Stimulated activated CD8-positive, alpha-beta memory T cell treated with anti-CD3 and anti-CD28 coated beads, Interleukin-7, amount 100 ng/mL, for 48 hours (primary cell): ENCODE results near the gene PLD4.

ENCODE experiments used
- DNase-seq, 2 donors: peaks; one replicate each; pipeline ENCODE4 v3.0.0-alpha.2; 2020; ENCODE audit warnings: low read depth in 1 of 2; ENCODE audit errors: extremely low read depth in 1 of 2

Gene PLD4

GRCh38 chr14:104953896-104954656 is 29.4 kb downstream of the PLD4 start:
- no peak for DNase-seq

DNA sequence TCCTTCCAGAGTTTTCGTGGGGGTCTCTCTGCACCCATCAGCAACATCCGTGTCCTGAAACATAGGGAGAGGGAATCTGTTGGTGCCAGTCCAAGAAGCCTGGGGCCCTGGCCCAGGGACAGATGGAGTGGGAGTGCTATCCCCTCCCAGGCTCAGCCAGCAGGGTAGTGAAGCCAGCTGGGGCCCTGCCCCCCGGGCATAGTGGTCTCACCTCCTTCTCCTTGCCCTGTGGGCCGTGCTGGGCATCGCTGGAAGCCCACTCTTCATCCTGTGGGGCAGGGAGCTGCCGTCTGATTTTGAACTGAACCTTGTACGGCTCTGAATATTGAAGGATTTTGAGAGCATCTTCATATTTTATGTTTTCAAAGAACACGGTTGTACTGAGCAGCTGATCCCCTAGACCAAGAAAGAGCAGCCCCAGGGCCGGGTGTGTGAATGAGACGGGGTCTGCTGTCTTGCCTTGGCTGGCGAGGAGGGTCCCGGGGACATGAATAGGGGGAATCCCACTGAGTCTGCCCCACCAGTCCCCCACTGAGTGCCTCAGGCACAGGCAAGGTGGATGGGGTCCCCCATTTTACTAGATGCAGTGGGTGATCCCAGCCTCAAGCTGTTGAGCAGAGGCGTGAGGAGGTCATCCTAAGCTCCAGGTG is 30.2 kb downstream of the PLD4 start:
- DNase-seq = no peak

DNA sequence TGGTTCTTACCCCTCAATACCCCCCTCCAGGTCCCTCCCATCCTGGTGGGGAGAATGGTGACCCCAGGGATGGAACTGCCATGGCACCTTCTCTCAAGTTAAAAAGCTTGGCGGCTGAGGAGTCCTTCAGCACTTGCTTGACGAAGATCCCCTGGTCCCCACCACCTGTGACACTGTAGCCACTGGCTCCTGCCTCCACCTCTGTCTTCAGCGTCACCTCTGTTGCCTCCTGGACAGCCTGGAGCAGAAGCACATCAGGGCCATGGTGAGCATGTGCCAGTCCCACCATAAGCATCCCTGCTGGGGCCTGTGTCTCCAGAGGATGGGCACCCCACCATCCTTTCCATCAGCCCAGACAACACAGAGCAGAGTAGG is 30.7 kb downstream of the PLD4 start:
- no peak for DNase-seq

DNA sequence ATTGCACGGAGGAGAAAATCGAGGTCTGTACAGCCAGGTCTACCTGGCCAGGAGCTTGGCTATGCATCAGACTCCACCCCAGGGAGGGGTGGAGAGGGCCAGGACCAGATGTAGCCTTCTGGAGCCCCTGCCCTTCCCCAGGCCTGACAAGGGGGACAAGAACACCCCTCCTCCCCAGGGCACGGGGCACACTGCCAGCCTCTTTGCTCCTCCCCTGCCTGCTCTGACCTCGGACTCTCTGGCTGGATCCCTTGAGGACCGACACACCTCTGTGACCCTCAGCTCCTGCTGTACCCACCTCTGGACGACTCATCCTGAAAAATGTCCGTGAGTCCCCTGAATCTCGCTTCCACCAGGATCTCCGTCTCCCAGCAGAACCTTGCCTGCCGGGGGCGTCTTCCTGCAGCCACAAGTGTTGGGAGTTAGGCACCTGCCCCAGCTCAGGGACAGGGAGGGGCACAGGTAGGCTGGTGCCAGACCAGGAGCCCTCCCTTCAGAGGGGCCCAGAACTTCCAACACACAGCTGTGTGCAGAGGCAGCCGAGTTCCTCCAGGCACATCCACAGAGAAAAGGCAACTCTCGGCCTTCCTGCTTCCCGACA is 31.7 kb downstream of the PLD4 start:
- no peak for DNase-seq

DNA sequence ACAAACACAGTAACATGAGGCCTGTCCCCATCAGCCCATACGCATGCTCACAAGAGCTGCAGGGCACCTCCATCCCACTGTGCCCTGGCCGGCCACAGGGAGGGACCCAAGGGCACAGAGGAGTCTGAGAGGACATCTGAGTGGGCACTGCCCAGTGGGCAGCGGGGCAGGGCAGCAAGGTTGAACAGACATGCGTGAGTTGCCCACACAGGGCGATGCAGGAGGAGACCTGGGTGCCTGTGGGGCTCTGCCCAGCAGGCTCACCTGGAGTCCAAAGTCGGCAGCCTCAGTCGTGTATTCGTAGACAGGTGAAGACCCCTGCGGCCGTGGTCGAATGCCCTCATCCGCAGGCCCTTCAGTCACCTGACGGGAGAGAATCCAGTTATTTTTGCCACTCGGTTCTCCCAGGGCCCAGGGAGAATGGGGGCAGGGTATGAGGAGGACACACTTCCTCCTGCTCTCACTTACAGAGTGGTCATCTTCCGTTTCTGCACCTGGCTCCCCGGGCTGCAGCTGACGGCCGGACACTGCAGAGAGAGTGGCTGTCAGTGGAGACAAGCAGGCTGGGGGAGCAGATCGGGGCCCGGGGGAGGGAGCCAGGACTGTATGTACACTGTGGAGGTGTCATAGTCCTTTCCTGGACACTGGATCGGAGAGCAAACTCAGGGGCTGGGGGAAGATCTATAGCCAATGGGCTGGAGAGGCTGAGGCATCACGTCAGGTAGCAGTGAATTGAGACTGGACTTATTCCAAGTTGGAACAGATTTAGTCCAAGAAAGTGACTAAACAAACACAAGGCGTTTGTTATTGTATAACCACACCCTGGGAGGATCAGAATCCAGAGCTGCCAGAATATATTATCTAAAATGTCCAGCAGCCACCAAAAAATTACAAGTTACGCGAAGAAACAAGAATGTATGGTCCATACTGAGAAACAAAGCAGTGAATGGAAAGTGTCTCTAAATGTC is 32.8 kb downstream of the PLD4 start:
- DNase-seq = no peak

GRCh38 chr14:104964546-104964945 is 39.9 kb downstream of the PLD4 start:
- DNase-seq = no peak

DNA sequence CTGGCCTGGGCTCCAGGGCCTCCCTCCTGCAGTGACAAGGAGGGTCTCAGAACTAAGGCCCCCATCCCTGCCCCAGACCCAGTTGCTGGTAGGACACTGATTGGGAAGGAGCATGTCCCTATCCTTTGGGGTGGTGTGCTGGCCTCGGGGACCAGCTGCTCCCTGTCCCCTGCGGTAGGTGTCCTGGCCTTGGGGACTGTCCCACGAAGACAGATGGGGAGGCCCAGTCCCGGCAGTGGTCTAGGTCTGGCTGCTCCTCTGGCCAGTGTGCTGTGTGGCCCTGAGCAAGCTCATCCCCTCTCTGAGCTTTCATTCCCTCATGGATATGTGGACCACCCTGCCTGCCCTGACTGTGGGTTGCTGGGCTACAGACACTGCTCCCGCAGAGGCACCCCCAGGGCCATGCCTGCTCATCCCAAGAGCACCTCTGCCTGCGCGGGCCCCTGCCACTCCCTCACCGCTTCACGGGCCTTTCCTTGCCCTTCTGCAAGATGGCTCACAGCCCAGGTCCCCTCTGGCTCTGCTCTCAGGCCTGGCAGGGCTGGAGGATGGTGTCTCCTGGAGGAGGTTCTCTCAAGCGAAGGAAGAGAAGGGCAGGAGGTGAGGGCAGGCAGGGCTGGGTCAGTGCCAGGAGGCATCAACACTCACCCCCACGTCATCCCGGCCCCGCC is 41.0 kb downstream of the PLD4 start:
- no peak for DNase-seq

- no peak for DNase-seq
Observed at GRCh38 chr14:104966261-104966865, 41.7 kb downstream of the PLD4 start.

- DNase-seq = no peak
Observed at GRCh38 chr14:104966981-104967385, 42.3 kb downstream of the PLD4 start.

GRCh38 chr14:104967386-104968152 is 42.9 kb downstream of the PLD4 start:
- DNase-seq = no peak

DNA sequence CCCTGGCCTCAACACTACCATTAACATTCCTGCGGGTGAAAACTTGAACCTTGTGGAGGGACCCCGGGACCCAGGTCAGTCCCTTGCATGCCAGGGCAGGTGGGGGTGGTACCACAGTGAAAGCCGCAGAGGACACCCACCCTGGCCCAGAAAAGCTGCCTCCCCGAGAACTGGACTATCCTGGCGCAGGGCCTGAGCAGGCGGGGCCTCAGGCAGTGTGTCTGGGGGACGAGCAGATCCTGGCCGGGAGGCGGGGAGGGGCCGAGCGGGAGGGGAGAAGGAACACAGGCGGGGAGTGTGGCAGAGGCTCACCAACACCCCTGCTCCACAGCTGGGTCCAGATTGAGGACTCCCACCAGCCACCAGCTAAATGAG is 43.5 kb downstream of the PLD4 start:
- no peak for DNase-seq

- no peak for DNase-seq
Observed at GRCh38 chr14:104968541-104969401, 44.1 kb downstream of the PLD4 start.

- DNase-seq = no peak
Observed at GRCh38 chr14:104969741-104970230, 45.1 kb downstream of the PLD4 start.

DNA sequence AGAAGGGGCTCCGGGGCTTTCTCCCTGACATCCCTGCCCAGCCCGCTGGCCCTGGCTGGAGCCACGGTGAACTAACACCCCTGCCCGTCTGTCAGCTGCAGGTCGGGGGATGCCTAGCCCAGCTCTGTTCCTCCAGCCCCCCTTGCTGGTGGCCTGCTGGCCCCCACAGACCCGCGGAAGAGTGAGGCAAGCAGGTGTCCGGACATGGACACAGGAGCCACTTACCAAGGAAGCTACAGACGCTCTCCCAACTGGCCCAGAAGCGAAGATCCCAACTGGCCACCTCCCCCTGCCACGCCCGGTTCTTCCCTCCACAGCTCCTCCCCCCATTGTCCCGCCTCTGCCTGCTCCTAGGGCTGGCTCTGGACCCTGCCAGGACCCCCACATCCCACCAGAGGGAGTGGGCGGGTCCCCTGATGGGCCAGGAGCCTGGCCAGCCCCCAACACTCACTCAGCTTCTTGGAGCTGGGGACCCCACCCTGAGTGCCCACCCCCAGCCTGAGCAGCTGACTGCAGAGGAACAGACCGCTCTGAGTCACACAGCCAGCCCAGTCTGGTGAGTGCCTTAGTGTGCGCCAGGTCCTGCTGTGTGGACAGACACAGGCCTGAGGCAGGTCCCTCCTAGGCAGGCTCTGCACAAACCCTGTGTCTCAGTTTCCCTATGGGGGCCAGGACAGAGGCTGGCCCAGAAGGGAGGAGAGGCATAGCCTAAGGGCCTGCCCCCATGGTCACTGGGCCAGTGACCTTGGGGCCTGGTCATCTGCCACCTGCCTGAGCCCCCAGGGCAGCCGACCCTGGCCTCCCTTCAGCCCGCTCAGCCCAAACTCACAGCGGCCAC is 45.8 kb downstream of the PLD4 start:
- DNase-seq = no peak

DNA sequence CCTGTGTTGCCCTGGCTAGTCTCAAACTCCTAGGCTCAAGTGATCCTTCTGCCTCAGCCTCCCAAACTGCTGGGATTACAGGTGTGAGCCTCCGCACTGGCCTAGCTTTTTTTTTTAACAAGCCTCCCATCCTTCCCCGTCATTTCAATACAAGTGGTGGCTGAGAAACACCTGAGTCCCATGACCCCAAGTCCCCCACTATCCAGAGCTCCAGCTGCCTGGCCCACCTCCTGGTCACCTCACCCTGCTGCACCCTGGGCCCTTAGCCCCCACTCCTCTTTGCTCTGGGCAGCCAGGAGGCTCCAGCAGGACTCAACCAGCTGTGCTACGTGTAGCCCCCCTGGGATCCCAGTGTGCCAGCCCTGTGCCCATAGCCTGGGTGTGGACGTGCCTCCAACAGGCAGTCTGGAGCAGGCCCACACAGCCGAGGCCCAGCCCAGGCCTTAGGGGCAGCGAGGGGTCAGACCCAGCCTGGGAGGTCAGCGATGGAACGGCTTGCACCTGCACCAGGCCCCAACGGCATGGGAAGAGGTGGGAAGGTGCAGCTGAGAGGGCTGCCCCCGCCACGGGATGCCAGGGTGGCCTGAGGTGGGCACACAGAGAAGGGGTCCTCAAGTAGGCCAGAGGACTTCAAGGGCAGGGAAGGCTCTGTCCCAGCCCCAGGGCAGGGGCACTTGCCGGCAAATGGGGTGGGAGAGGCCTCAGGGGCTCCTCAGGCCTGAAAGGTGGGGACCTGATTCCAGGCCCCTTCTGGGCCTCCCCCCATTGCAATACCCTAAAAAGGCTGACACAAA is 47.0 kb downstream of the PLD4 start:
- DNase-seq = no peak

DNA sequence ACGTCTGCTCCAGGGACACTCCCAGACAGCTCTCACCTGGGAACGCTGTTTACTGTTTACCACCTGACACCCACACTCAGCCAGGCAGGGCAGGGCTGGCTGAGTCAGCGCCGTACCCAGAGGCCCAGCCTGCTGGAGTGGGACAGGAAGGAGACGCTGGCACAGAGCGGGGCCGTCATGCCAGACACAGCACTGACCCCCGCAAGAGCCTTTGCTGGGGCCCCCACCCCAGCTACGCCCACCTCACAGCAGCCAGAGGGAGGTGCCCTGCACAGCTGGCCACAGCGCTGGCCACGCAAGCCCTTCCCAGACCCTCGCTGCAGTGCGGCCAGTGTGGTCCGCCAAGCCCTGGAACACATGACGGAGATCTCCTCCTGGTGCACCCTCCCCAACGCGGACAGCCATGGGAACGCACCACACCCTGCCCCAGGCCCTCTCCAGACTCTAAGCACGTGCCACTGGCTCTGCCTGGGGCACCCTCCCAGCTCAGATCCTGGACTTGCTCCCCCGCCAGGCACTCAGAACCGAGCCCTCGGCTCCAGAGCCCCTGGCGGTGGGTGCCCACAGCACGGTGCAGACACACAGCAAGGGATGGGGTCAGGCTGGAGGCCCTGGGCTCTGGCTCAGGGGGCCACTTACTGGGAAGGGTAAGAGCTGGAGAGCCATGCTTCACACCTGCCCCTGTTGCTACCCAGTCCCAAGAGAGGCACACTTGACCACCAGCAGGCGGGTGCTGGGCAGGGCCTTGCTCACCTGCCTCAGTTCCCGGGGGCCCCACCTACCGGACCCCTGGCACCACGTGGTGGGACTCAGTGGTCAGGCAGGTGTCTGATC is 47.8 kb downstream of the PLD4 start:
- no peak for DNase-seq
